Measurements from ENCODE around the gene NSUN3.
A peak's percentile ranks its signal among the peaks of the same experiment; 100 is the strongest.

The NSUN3 gene

GRCh38 chr3:94024385-94024784 lies 38.5 kb upstream of the NSUN3 start:
- H4K8ac ChIP-seq (ENCODE audit: low read depth, low read length): no peak overlapping the region
- H3K9me3 ChIP-seq (ENCODE audit: insufficient read depth, low read depth, low read length): no peaks in the 10 kb centered on the region
- H3K4me2 ChIP-seq (ENCODE audit: low read length): no peak overlapping the region
- no peak overlapping the region for H2AFZ ChIP-seq (ENCODE audit: insufficient read depth, low read length, poor library complexity)
- H3K23ac ChIP-seq (ENCODE audit: low read length): no peak overlapping the region
- no peak overlapping the region for H4K91ac ChIP-seq (ENCODE audit: low read depth, low read length)
- H3K4me1 ChIP-seq (ENCODE audit: control insufficient read depth in 1 of 2, insufficient read depth in 2 of 2, low read length in 2 of 2): no peaks in the 10 kb centered on the region
- H3K4ac ChIP-seq (ENCODE audit: low read depth, low read length): no peak overlapping the region
- H2AK5ac ChIP-seq (ENCODE audit: low read length): no peak overlapping the region
- no peak overlapping the region for H3K9ac ChIP-seq (ENCODE audit: low read length)
- no peak for DNase-seq
- no peak overlapping the region for H3K18ac ChIP-seq (ENCODE audit: low read length)
- no peaks in the 10 kb centered on the region for H3K36me3 ChIP-seq (ENCODE audit: control insufficient read depth in 1 of 2, insufficient read depth in 2 of 2, low read length in 2 of 2)
- no CpG with 5 or more reads among the region's 3 CpGs for WGBS (ENCODE audit: extremely low coverage, insufficient coverage, insufficient read length)
- H3K27ac ChIP-seq (ENCODE audit: low read depth, low read length): no peak overlapping the region
- no peak overlapping the region for H4K12ac ChIP-seq (ENCODE audit: low read depth, low read length)
- H2BK12ac ChIP-seq (ENCODE audit: low read length): no peak overlapping the region
- H3K27me3 ChIP-seq (ENCODE audit: insufficient read depth, low read length): no peaks in the 10 kb centered on the region
- no peak overlapping the region for H2BK120ac ChIP-seq (ENCODE audit: insufficient read depth, low read length, poor library complexity)
- H3K14ac ChIP-seq (ENCODE audit: low read length): no peak overlapping the region
- H3K79me1 ChIP-seq (ENCODE audit: low read length): no peaks in the 10 kb centered on the region
- H3K79me2 ChIP-seq (ENCODE audit: control insufficient read depth, insufficient read depth, low read length, poor library complexity): no peaks in the 10 kb centered on the region
- H2BK5ac ChIP-seq (ENCODE audit: low read depth, low read length, poor library complexity): no peak overlapping the region
- no peak overlapping the region for H3K4me3 ChIP-seq (ENCODE audit: low read depth, low read length)

- no peaks in the 10 kb centered on the region for H3K36me3 ChIP-seq (ENCODE audit: control insufficient read depth in 1 of 2, insufficient read depth in 2 of 2, low read length in 2 of 2)
- no peak overlapping the region for H3K27ac ChIP-seq (ENCODE audit: low read depth, low read length)
- no peaks in the 10 kb centered on the region for H3K9me3 ChIP-seq (ENCODE audit: insufficient read depth, low read depth, low read length)
- H3K4ac ChIP-seq (ENCODE audit: low read depth, low read length): no peak overlapping the region
- no peak overlapping the region for H4K91ac ChIP-seq (ENCODE audit: low read depth, low read length)
- no peak overlapping the region for H3K4me2 ChIP-seq (ENCODE audit: low read length)
- H2AK5ac ChIP-seq (ENCODE audit: low read length): no peak overlapping the region
- no peaks in the 10 kb centered on the region for H3K27me3 ChIP-seq (ENCODE audit: insufficient read depth, low read length)
- H3K18ac ChIP-seq (ENCODE audit: low read length): no peak overlapping the region
- no peak overlapping the region for H2BK5ac ChIP-seq (ENCODE audit: low read depth, low read length, poor library complexity)
- WGBS (ENCODE audit: extremely low coverage, insufficient coverage, insufficient read length): no CpG with 5 or more reads among the region's 2 CpGs
- H3K79me2 ChIP-seq (ENCODE audit: control insufficient read depth, insufficient read depth, low read length, poor library complexity): no peaks in the 10 kb centered on the region
- H4K8ac ChIP-seq (ENCODE audit: low read depth, low read length): no peak overlapping the region
- no peak overlapping the region for H3K23ac ChIP-seq (ENCODE audit: low read length)
- H2BK12ac ChIP-seq (ENCODE audit: low read length): no peak overlapping the region
- H2BK120ac ChIP-seq (ENCODE audit: insufficient read depth, low read length, poor library complexity): no peak overlapping the region
- no peak overlapping the region for H3K9ac ChIP-seq (ENCODE audit: low read length)
- no peak for DNase-seq
- no peak overlapping the region for H2AFZ ChIP-seq (ENCODE audit: insufficient read depth, low read length, poor library complexity)
- H3K79me1 ChIP-seq (ENCODE audit: low read length): no peaks in the 10 kb centered on the region
- H3K14ac ChIP-seq (ENCODE audit: low read length): no peak overlapping the region
- H4K12ac ChIP-seq (ENCODE audit: low read depth, low read length): no peak overlapping the region
- H3K4me1 ChIP-seq (ENCODE audit: control insufficient read depth in 1 of 2, insufficient read depth in 2 of 2, low read length in 2 of 2): no peaks in the 10 kb centered on the region
- H3K4me3 ChIP-seq (ENCODE audit: low read depth, low read length): no peak overlapping the region
These were observed 36.2 kb upstream of the NSUN3 start for GRCh38 chr3:94026623-94027022.

- DNase-seq: peak; percentile 38 to 83
- no peak within 1 kb of the TSS for H3K27ac ChIP-seq (ENCODE audit: low read depth, low read length)
- H3K4me3 ChIP-seq (ENCODE audit: low read depth, low read length): no peak within 1 kb of the TSS
- H4K12ac ChIP-seq (ENCODE audit: low read depth, low read length): no peak within 1 kb of the TSS
- H3K9ac ChIP-seq (ENCODE audit: low read length): no peak within 1 kb of the TSS
- no peaks in the 10 kb centered on the region for H3K27me3 ChIP-seq (ENCODE audit: insufficient read depth, low read length)
- no peak within 1 kb of the TSS for H3K18ac ChIP-seq (ENCODE audit: low read length)
- H3K14ac ChIP-seq (ENCODE audit: low read length): no peak within 1 kb of the TSS
- H2BK5ac ChIP-seq (ENCODE audit: low read depth, low read length, poor library complexity): no peak within 1 kb of the TSS
- H3K79me2 ChIP-seq (ENCODE audit: control insufficient read depth, insufficient read depth, low read length, poor library complexity): no peaks in the 10 kb centered on the region
- H3K23ac ChIP-seq (ENCODE audit: low read length): no peak within 1 kb of the TSS
- no peaks in the 10 kb centered on the region for H3K79me1 ChIP-seq (ENCODE audit: low read length)
- no peaks in the 10 kb centered on the region for H3K36me3 ChIP-seq (ENCODE audit: control insufficient read depth in 1 of 2, insufficient read depth in 2 of 2, low read length in 2 of 2)
- H4K8ac ChIP-seq (ENCODE audit: low read depth, low read length): no peak within 1 kb of the TSS
- H2AFZ ChIP-seq (ENCODE audit: insufficient read depth, low read length, poor library complexity): no peak within 1 kb of the TSS
- H3K4ac ChIP-seq (ENCODE audit: low read depth, low read length): no peak within 1 kb of the TSS
- H3K4me1 ChIP-seq (ENCODE audit: control insufficient read depth in 1 of 2, insufficient read depth in 2 of 2, low read length in 2 of 2): no peaks in the 10 kb centered on the region
- no peak within 1 kb of the TSS for H2AK5ac ChIP-seq (ENCODE audit: low read length)
- H2BK120ac ChIP-seq (ENCODE audit: insufficient read depth, low read length, poor library complexity): no peak within 1 kb of the TSS
- WGBS (ENCODE audit: extremely low coverage, insufficient coverage, insufficient read length): no CpG with 5 or more reads among the region's 8 CpGs
- H2BK12ac ChIP-seq (ENCODE audit: low read length): no peak within 1 kb of the TSS
- no peaks in the 10 kb centered on the region for H3K9me3 ChIP-seq (ENCODE audit: insufficient read depth, low read depth, low read length)
- H4K91ac ChIP-seq (ENCODE audit: low read depth, low read length): no peak within 1 kb of the TSS
- H3K4me2 ChIP-seq (ENCODE audit: low read length): no peak within 1 kb of the TSS
These were observed 34.6 kb upstream of the NSUN3 start, which contains the start of gene STX19 for GRCh38 chr3:94028093-94028837. Gene STX19 (minus strand): TSS chr3:94028597. CDS start chr3:94015269, 13,328 bp downstream.

- no CpG with 5 or more reads among the region's 3 CpGs for WGBS (ENCODE audit: extremely low coverage, insufficient coverage, insufficient read length)
- H2BK5ac ChIP-seq (ENCODE audit: low read depth, low read length, poor library complexity): no peak overlapping the region
- no peaks in the 10 kb centered on the region for H3K4me1 ChIP-seq (ENCODE audit: control insufficient read depth in 1 of 2, insufficient read depth in 2 of 2, low read length in 2 of 2)
These were observed 25.9 kb upstream of the NSUN3 start for GRCh38 chr3:94036909-94037507.

More at GRCh38 chr3:94036909-94037507, 25.9 kb upstream of the NSUN3 start:
- Histone ChIP-seq H3K23ac (ENCODE audit: low read length) (no peak overlapping the region), H3K4me2 (ENCODE audit: low read length) (no peak overlapping the region), H4K12ac (ENCODE audit: low read depth, low read length) (no peak overlapping the region), H4K8ac (ENCODE audit: low read depth, low read length) (no peak overlapping the region), H4K91ac (ENCODE audit: low read depth, low read length) (no peak overlapping the region), H3K4ac (ENCODE audit: low read depth, low read length) (no peak overlapping the region), H3K79me1 (ENCODE audit: low read length) (no peaks in the 10 kb centered on the region), H3K9me3 (ENCODE audit: insufficient read depth, low read depth, low read length) (no peaks in the 10 kb centered on the region), H2BK12ac (ENCODE audit: low read length) (no peak overlapping the region), H3K4me3 (ENCODE audit: low read depth, low read length) (no peak overlapping the region), H3K36me3 (ENCODE audit: control insufficient read depth in 1 of 2, insufficient read depth in 2 of 2, low read length in 2 of 2) (no peaks in the 10 kb centered on the region), H2AFZ (ENCODE audit: insufficient read depth, low read length, poor library complexity) (no peak overlapping the region), H2AK5ac (ENCODE audit: low read length) (no peak overlapping the region), H3K27ac (ENCODE audit: low read depth, low read length) (no peak overlapping the region), H3K18ac (ENCODE audit: low read length) (no peak overlapping the region), H3K27me3 (ENCODE audit: insufficient read depth, low read length) (no peaks in the 10 kb centered on the region), H3K9ac (ENCODE audit: low read length) (no peak overlapping the region), H3K14ac (ENCODE audit: low read length) (no peak overlapping the region), H2BK120ac (ENCODE audit: insufficient read depth, low read length, poor library complexity) (no peak overlapping the region), H3K79me2 (ENCODE audit: control insufficient read depth, insufficient read depth, low read length, poor library complexity) (no peaks in the 10 kb centered on the region)
- peak in 1 of 2 donors; percentile 53 for DNase-seq
